Embryonic facial prominence (tissue), 1 donor: ENCODE data around the gene RABEP2.
"Not testable (repeated sequence)": the region's sequence is repeated elsewhere in the genome, so short reads cannot be mapped to it uniquely, and the experiment has no call there.

Experiments
- DNase-seq: peaks from one replicate; pipeline ENCODE4 v3.0.0-alpha.2; 2016; ENCODE audit errors: extremely low spot score

RABEP2 gene

GRCh38 chr16:28932339-28933141 lies 7.5 kb upstream of the RABEP2 start:
- no peak for DNase-seq

GRCh38 chr16:28931801-28932225 lies 6.8 kb upstream of the RABEP2 start, which contains the start of gene CD19:
Gene CD19 (plus strand): TSS chr16:28931971. CDS start chr16:28932001, 30 bp downstream.
- no peak for DNase-seq

DNA sequence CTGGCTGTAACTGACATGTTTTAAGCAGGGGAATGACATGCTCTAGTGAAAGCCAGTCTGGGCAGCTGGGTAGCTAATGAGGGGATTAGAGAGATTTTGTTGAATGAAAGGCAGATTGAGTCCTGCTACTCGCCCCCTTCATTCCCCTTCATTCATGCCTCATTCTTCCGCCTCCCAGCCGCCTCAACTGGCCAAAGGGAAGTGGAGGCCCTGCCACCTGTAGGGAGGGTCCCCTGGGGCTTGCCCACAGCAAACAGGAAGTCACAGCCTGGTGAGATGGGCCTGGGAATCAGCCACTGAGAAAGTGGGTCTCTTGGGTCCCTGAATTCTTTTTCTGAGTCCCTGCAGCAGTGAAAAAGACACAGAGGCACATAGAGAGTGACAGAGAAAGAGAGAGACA lies 5.6 kb upstream of the RABEP2 start:
- no peak for DNase-seq

DNA sequence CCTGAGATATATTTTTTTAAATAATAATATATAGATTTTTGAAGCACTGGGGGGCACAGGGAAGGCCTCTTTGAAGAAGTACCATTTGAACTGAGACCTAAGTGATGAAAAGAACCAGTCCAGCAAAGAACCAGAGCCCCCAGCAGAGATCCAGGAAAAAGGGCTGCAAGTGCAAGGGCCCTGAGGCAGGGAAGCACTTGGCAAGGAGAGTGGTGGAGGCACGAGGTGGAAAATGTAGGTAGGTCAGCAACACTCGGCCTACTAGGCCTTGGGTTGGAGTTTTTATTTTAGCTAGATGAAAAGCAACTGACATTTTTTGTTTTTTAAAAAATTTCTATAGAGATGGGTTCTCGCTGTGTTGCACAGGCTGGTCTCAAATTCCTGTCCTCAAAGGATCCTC lies 5.2 kb upstream of the RABEP2 start:
- DNase-seq: no peak

DNA sequence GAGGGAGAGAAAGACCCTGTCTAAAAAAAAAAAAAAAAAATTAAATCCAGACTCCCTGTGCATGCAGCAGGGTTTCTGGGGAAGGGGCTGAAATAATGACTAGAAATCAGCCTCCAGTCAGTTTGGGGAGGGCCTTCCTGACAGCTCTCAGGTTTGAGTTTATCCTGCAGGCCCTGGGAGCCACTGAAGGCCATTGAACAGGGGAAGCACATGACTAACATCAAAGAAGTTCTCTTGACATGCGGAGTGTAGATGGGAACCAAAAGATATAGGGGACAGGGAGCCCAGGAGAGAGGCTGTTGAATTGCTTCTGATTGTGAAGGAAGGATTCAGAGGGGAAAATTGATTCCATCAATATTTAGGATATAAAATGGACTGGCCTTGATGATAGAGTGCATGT lies 2.8 kb upstream of the RABEP2 start:
- DNase-seq: no peak

- DNase-seq: not testable (repeated sequence)
Measured at GRCh38 chr16:28926284-28926683, 1.2 kb upstream of the RABEP2 start.

DNA sequence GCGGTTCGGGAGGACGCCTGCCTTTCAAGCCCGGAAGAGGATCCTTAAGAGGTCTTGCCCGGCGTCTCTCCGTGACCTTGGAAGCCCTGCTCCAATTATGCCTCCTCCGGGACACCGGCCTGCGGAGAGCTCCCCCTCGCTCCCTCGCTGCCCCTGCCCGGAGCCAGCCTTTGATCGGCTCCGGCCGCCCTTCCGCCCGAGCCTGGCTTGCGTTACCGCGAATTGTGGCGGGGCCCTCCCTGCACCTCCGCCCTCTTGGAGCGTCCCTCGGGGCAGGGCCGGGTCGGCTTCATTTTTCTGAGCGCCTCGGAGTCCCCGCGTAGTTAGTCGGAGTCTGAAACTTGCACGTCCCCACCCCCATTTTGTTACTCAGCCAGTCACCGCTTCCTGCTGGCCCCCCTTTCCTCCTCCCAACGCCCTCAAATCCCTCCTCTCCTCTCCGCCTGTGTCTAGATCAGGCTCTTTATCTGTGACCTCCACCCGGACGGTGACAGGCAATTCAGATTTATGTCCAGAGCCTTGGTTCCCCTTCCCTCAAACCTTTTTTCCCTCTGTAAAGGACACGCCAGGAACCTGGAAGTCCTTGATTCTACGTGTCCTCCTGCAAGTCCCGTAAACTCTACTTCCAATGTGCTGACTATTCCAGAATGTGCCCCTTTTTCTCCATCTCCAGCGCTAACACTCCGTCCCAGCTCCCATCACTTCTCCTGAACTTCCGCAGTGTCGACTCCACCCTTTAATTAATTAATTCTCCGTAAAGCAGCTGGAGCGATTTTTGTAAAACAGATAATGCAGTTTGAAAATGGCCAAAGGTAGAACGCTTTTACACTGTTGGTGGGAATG lies 569 bp upstream of the RABEP2 start:
- peak; percentile 82 for DNase-seq

DNA sequence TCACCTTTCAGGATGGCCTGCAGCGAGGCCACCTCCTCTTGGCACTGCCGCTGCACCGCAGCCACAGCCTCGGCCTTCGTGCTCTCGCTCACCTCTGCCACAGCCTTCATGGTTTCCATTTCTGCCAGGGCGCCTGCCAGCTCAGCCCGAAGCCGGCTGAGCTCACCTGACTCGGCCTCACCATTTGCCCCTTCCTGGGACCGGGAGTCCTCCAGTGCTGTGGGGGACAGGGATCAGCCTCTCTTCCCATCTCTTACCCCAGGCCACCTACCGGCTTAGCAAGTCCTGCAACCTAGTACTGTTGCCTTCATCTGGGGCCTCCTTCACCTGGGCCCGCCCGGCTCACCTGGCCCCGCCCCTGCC lies 658 bp downstream of the RABEP2 start:
- DNase-seq: no peak

DNA sequence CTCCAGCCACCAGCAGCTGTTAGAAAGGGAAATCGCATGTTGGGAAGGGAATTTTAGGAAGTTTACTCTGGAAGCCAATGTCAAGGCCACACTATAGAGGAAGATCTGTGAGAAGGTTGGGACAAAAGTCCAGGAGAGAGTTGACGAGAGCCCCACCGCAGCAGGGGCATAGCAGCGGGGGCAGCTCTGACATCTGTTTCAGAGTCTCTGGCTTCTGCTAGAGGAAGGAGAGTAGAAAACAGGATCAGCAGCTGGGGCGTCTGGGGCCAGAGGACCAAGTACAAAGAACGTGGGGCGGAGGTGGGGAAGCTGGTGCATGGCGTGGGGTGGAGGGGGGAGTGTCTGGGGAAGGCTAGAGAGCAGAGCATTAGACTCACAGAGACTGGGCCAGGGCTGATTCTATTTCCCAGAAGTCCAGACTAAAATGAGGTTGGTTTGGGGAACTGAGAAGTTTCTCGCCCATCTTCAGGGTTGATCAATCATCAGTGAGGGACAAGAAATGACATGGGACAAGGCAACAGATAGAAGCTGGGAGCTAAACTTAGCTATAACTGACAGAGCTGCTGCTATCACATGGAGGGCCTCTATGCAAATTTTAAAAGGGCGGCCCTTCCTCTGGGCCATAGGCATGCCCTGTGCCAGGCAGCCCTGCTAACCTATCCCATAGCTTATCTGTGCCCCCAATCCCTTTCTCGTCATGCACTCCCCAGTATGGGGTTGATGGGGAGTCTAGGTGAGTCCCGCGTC lies 1.2 kb downstream of the RABEP2 start:
- DNase-seq: no peak

DNA sequence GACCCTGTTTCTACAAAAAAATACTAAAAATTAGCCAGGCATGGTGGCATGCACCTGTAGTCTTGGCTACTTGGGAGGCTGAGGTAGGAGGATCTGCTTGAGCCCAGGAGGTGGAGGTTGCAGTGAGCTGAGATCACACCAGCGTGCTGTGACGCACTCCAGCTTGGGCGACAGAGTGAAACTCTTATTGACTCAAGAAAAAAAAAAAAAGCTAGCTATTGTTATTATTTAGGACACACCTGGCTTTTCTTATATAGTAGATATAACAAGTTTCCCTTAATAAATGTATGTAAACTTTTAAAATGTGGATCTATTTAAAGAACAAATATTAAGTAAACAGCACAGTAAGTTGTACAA lies 1.8 kb downstream of the RABEP2 start:
- no peak for DNase-seq

DNA sequence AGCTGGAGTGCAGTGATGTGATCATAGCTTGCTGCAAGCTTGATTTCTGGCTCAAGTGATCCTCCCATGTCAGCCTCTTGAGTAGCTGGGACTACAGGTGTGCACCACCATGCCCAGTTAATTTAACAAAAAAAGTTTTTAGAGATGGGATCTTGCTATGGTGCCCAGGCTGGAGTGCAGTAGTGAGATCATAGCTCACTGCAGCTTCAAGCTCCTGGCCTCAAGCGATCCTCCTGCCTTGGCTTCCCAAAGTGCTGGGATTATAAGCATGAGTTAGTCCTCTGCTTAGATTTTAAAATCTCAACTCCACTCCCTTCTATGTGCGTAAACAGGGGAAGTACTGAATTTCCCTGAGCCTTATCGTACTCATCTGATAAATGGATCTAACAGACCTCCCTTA lies 6.3 kb downstream of the RABEP2 start:
- no peak for DNase-seq

- DNase-seq: no peak
Measured at GRCh38 chr16:28917095-28917494, 7.9 kb downstream of the RABEP2 start.

GRCh38 chr16:28915181-28915580 lies 9.9 kb downstream of the RABEP2 start:
- no peak for DNase-seq

DNA sequence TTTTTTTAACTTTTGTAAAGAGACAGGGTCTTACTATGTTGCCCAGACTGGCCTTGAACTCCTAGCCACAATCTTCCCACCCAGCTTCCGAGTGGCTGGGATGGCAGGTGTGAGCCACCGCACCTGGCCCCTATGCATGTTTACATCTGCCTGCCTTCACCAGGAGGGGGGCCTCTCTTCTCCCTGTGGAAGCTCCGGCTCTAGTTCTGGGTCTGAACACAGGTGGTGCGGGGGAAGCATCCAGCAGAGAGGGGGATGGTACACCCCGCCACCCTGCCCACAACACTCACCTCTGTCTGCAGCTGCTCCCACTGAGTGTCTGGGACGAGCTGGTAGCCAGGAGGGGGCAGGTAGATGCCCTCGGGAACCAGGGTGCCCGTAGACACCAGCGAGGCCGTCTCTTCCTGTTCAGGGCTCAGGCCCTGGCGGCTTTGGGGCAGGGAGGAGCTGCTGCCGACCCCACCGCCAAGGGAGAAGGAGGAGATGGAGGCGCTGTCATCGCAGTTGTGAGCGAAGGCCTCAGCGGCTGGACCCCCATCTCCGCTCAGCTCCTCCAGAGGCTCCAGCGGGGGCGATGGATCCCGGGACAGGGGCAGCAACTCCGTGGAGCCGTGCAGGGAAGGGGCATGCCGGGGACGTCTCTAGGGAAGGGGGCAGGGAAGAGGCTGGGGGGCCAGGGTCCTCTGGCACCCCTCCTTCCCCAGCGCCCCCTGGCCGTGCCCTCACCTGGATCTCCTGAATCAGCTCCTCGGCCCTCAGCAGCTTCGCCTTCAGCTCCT lies 10.9 kb downstream of the RABEP2 start:
- no peak for DNase-seq

- DNase-seq: no peak
Measured at GRCh38 chr16:28912558-28912957, 12.5 kb downstream of the RABEP2 start.

DNA sequence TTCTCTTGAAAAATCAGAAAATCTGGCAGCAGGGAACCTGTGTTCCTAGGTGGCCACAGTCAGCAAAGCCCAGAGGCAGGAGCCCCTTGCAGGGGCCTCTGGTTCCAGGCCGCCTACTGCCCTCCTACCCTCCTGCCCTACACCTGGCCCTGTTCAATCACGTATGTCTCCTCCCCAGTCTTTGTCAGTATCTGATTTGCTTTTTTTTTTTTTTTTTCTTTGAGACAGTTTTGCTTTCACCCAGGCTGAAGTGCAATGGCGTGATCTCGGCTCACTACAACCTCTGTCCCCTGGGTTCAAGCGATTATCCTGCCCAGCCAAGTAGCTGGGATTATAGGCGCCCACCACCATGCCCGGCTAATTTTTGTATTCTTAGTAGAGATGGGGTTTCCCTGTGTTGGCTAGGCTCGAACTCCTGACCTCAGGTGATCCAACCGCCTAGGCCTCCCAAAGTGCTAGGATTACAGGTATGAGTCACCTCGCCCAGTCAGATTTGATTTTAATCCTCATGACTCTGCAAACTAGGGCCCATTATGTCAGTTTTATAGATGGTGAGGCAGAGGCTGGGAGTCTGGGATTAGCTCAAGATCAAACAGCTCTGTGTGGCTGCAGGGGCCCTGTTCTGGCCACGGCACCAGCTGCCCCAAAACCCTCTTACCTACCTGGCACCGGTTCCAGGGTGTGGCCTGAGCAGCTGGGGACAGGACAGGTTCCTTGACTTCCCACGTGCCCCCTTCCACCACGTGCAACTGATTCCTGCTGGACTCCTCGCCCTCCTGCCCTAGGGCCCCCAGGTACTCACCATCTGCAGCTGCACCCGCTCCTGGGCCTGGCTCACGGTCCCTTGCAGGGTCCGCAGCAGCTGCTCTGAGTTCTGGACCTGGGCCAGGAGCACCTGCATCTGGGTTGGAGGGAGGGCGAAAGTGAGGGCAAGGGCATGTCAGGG lies 14.7 kb downstream of the RABEP2 start:
- no peak for DNase-seq

DNA sequence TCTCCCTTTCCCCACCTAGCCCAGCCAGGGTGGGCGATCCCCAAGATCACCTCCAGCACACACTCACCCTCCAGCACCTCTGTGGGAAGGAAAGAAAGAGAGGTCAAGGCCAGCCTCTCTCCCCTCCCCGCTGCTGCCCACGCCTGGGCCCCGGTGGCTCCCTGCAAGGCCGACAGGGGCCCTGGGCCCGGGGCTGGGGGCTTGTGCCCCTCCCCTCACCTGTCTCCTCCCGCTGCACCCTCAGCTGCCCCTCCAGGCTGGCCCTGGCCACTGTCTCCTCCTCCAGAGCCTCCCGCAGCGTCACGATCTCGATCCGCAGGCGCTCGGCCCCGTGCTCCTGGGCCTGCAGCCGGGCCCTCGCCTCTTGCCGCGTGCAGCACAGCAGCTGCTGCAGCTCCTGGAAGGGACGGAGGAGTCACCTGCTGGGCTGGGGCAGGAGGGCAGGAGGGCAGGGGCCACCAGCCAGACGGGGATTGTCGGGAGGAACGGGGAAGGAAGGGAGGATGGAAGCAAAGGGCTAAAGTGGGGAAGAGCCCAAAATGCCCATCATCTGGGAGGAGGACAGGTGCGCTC lies 19.2 kb downstream of the RABEP2 start:
- DNase-seq: no peak

GRCh38 chr16:28905229-28905754 lies 19.7 kb downstream of the RABEP2 start:
- DNase-seq: no peak

DNA sequence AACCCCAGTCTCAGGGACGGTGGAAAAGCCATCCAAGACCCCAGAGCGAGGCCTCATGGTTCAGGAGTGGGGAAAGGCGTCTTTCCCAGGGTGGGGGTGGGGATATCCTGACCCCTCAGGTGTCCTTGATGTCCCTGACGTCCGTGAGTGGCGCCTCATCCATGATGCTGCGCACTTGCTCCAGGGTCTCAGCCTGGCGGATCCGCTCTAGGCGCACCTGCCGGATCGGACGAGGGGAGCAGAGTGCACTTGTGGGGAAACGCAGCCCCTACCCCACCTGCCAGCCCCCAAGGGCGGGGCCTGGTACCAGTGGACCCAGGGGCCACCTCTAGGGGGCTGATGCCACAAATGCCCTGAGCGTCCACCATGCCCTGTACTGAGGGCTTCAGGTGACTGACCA lies 20.2 kb downstream of the RABEP2 start:
- no peak for DNase-seq

GRCh38 chr16:28904363-28904762 lies 20.7 kb downstream of the RABEP2 start:
- no peak for DNase-seq
